HepG2 (cell line): ENCODE data around the gene FAF1. TPM values are rescaled to one million over a fixed set of nuclear protein-coding genes. Genes with fewer than 3 reads are reported as not detected.
"Not testable (repeated sequence)": the region's sequence is repeated elsewhere in the genome, so short reads cannot be mapped to it uniquely, and the experiment has no call there.

Experiments
- ATAC-seq: fragments of 200-7000 bp; cut with Tn5 transposase; 3 replicates; pipeline ENCODE4 v1.9.1; 2020; ENCODE audit warnings: mild to moderate bottlenecking, moderate library complexity
- BruUV-seq: library from RNA; stranded (reverse); fragments of 400-500 nt; replicated peaks from 2 replicates; lab custom pipeline; 2021; lab: Mats Ljungman, UMichigan
- CTCF ChIA-PET: fragments of 300-600 bp; formaldehyde crosslinking; extraction: SDS; loops from one replicate; lab custom pipeline; 2021; ENCODE audit warnings: low total read pairs, inconsistent platforms, low intra/inter-chr PET ratio; lab: Yijun Ruan, JAX
- POLR2A ChIA-PET: fragments of 350-600 bp; sonication (Branson Sonifier 250); formaldehyde crosslinking; loops from one replicate; lab custom pipeline; 2020; ENCODE audit warnings: antibody characterized with exemption, inconsistent platforms; lab: Yijun Ruan, JAX
- DNase-seq: peaks from one replicate; pipeline ENCODE4 v3.0.0-alpha.2; 2015; ENCODE audit warnings: low spot score
- FAIRE-seq: peaks from 3 replicates; lab custom pipeline; 2011; peaks lifted over from hg19 to GRCh38; lab: Jason Lieb, UNC
- H2AFZ ChIP-seq: one replicate; pipeline ENCODE4 v1.6.1; 2011; ENCODE audit warnings: low read length, inconsistent platforms
- H3K27ac ChIP-seq: fragments of 300-600 bp; 3 replicates; pipeline ENCODE4 v1.8.0; 2011; ENCODE audit warnings: mixed run types, mild to moderate bottlenecking, mixed read lengths, low read length, inconsistent platforms; ENCODE audit not compliant: insufficient read depth; ENCODE audit errors: extremely low read length
- H3K27me3 ChIP-seq, 2 experiments: fragments of 200-600 bp in 1 of 2; 2 replicates in 1 of 2; 3 replicates in 1 of 2; pipeline versions ENCODE4 v1.6.0 to v1.8.0; 2011; ENCODE audit warnings: low read length in 2 of 2, mild to moderate bottlenecking in 2 of 2, moderate library complexity in 2 of 2, inconsistent platforms in 1 of 2; ENCODE audit not compliant: insufficient read depth in 2 of 2, control insufficient read depth in 1 of 2
- H3K36me3 ChIP-seq, 2 experiments: fragments of 200-600 bp in 1 of 2; replicated peaks in 1 of 2; 2 replicates in 1 of 2; 3 replicates in 1 of 2; pipeline versions ENCODE4 v1.5.1 to v1.8.0; 2011; ENCODE audit warnings: low read length in 2 of 2, inconsistent platforms in 1 of 2; ENCODE audit not compliant: insufficient read depth in 2 of 2, control insufficient read depth in 1 of 2
- H3K4me1 ChIP-seq: 2 replicates; pipeline ENCODE4 v1.5.1; 2012; ENCODE audit warnings: low read length, inconsistent platforms; ENCODE audit not compliant: insufficient read depth
- H3K4me2 ChIP-seq: 2 replicates; pipeline ENCODE4 v1.6.0; 2011; ENCODE audit warnings: low read depth, low read length, inconsistent platforms
- H3K4me3 ChIP-seq, 3 experiments: fragments of 200-600 bp in 1 of 3; sonication (generic), shearing (Covaris generic) in 1 of 3; replicated peaks in 1 of 3; 2 replicates each; pipeline ENCODE4 v1.5.1; 2011 to 2016; ENCODE audit warnings: low read length in 3 of 3, inconsistent platforms in 2 of 3, low read depth in 2 of 3, mild to moderate bottlenecking in 2 of 3, control low read depth in 1 of 3, mixed read lengths in 1 of 3; ENCODE audit not compliant: insufficient read depth in 1 of 3
- H3K79me2 ChIP-seq: one replicate; pipeline ENCODE4 v1.6.1; 2011; ENCODE audit warnings: low read length, inconsistent platforms; ENCODE audit not compliant: insufficient read depth
- H3K9ac ChIP-seq: 2 replicates; pipeline ENCODE4 v1.6.0; 2011; ENCODE audit warnings: mild to moderate bottlenecking, low read depth, low read length, inconsistent platforms; ENCODE audit not compliant: insufficient read depth
- H3K9me3 ChIP-seq: 2 replicates; pipeline ENCODE4 v1.5.1; 2012; ENCODE audit warnings: mild to moderate bottlenecking, low read length
- H4K20me1 ChIP-seq: 2 replicates; pipeline ENCODE4 v1.6.0; 2011; ENCODE audit warnings: inconsistent platforms, mild to moderate bottlenecking, low read length, moderate library complexity; ENCODE audit not compliant: insufficient read depth
- ARNT ChIP-seq: fragments of 450-650 bp; IDR thresholded peaks from 2 replicates; pipeline ENCODE4 v1.6.1; 2017
- MXI1 ChIP-seq: IDR thresholded peaks from 3 replicates; pipeline ENCODE4 v1.6.1; 2012; ENCODE audit warnings: low read depth, low read length, inconsistent platforms, borderline replicate concordance
- TBX2 ChIP-seq: sonication (generic); formaldehyde crosslinking; IDR thresholded peaks from 2 replicates; pipeline ENCODE4 v1.5.0; 2020; ENCODE audit warnings: missing genetic modification reagents, mild to moderate bottlenecking, borderline replicate concordance
- ZNF598 ChIP-seq: sonication (generic); formaldehyde crosslinking; IDR thresholded peaks from 2 replicates; pipeline ENCODE4 v1.5.1; 2020; ENCODE audit warnings: mild to moderate bottlenecking, missing genetic modification reagents, borderline replicate concordance
- WGBS: methylation state at CpG from one replicate; pipeline ENCODE4 v1.1.6; 2017; ENCODE audit warnings: low lambda C conversion rate; 5-methylcytosine and 5-hydroxymethylcytosine counted together
- in situ Hi-C: cut with HindIII; loops from 2 replicates; pipeline ENCODE4 v1.10.0; 2017; ENCODE audit warnings: low pct_unique_long_range_greater_than_20kb; ENCODE audit not compliant: extremely low pct_ligation_motif_present
- intact Hi-C: fragments of 100-400 bp; cut with micrococcal nuclease; formaldehyde crosslinking; loops from one replicate; pipeline ENCODE4 v1.10.0; 2022; ENCODE audit not compliant: unreplicated experiment
- polyA plus RNA-seq, 8 experiments: library from polyadenylated mRNA; depleted of rRNA in 3 of 8; stranded (reverse) in 7 of 8; unstranded in 1 of 8; fragments of >200 nt; fragmentation: Illumina TruSeq in 4 of 8; extraction: Trizol in 4 of 8; gene quantifications; 2 replicates each; pipeline versions ENCODE4 v1.2.1 to v1.2.3, GENCODE V29; 2011 to 2016; ENCODE audit warnings: low read depth in 4 of 8, missing spikeins in 1 of 8, mixed read lengths in 1 of 8; ENCODE audit not compliant: insufficient read depth in 1 of 8
- total RNA-seq, 5 experiments: library from RNA; depleted of rRNA; stranded (reverse); fragments of >200 nt; fragmentation: Illumina TruSeq; extraction: Trizol; gene quantifications; 2 replicates each; pipeline ENCODE4 v1.2.3, GENCODE V29; 2016; ENCODE audit warnings: low read depth in 1 of 5

The FAF1 gene
- total and polyA plus RNA-seq, 2 of the 13 experiments (the other 11 are each of a cell fraction or from before 2014, with no cell fraction given): 19.4 to 63.3 TPM

GRCh38 chr1:50936321-50936720, 23.7 kb downstream of the FAF1 start:
- H2AFZ ChIP-seq: no peak overlapping the region
- in situ Hi-C loops: loop anchor here (10.0 kb wide), 1 partner anchor 162 kb away; no protein-coding TSS in a partner anchor
- H3K9me3 ChIP-seq: no peaks in the 10 kb centered on the region
- DNase-seq: no peak
- ChIA-PET POLR2A (no interaction called here), CTCF (no interaction called here)
- H3K4me2 ChIP-seq: no peak overlapping the region
- peaks cover 47% of the 10 kb centered on the region for H3K79me2 ChIP-seq
- FAIRE-seq: no peak
- no peak overlapping the region for H3K4me3 ChIP-seq
- H3K27me3 ChIP-seq: no peaks in the 10 kb centered on the region
- H4K20me1 ChIP-seq: no peaks in the 10 kb centered on the region
- no peak overlapping the region for H3K9ac ChIP-seq
- 91% methylated on average over 2 of the region's 2 CpGs for WGBS
- no peak for ATAC-seq
- TF ChIP-seq MXI1: no peak
- TF ChIP-seq ARNT: no peak
- TF ChIP-seq ZNF598 (CRISPR knock-in tag): no peak
- TF ChIP-seq TBX2 (CRISPR knock-in tag): no peak
- TF ChIP-seq, all 625 proteins: peak for 0
- H3K4me1 ChIP-seq: peaks cover 18% of the 10 kb centered on the region
- intact Hi-C loops: no loop called here
- H3K36me3 ChIP-seq: no peaks in the 10 kb centered on the region
- no peak overlapping the region for H3K27ac ChIP-seq
- BruUV-seq: no TSS peak

DNA sequence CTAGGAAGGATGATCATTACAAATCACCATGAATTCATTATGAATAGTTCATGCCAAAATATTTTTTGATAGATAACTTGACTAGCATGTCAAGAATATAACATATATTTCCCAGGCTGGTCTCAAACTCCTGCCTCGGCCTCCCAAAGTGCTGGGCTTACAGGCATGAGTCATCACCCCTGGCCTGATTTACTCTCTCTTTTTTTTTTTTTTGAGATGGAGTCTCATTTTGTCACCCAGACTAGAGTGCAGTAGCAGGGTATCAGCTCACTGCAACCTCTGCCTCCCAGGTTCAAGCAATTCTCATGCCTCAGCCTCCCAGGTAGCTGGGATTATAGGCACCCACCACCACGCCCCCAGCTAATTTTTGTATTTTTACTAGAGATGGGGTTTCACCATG, 24.8 kb downstream of the FAF1 start:
- in situ Hi-C loops: loop anchor here (10.0 kb wide), 1 partner anchor 160 kb away; no protein-coding TSS in a partner anchor

More for the DNA sequence above, 24.8 kb downstream of the FAF1 start:
- H3K4me3 ChIP-seq, FAIRE-seq, H3K27ac ChIP-seq, CTCF ChIA-PET, H3K36me3 ChIP-seq, DNase-seq, intact Hi-C loops, BruUV-seq, H3K27me3 ChIP-seq, H2AFZ ChIP-seq, H3K4me2 ChIP-seq, H4K20me1 ChIP-seq, H3K9ac ChIP-seq, H3K9me3 ChIP-seq, ATAC-seq, POLR2A ChIA-PET: not testable (repeated sequence)
- H3K4me1 ChIP-seq: peaks cover 18% of the 10 kb centered on the region
- 100% methylated on average over 2 of the region's 2 CpGs for WGBS
- peaks cover 42% of the 10 kb centered on the region for H3K79me2 ChIP-seq
